HepG2 (cell line): ENCODE results near the gene JAK1. TPM values are rescaled to one million over a fixed set of nuclear protein-coding genes. Genes with fewer than 3 reads are reported as not detected.
A peak's percentile ranks its signal among the peaks of the same experiment; 100 is the strongest.

ENCODE experiments used
- ATAC-seq: fragments of 200-7000 bp; cut with Tn5 transposase; 3 replicates; pipeline ENCODE4 v1.9.1; 2020; ENCODE audit warnings: mild to moderate bottlenecking, moderate library complexity
- BruUV-seq: library from RNA; stranded (reverse); fragments of 400-500 nt; replicated peaks from 2 replicates; lab custom pipeline; 2021; lab: Mats Ljungman, UMichigan
- CTCF ChIA-PET: fragments of 300-600 bp; formaldehyde crosslinking; extraction: SDS; loops from one replicate; lab custom pipeline; 2021; ENCODE audit warnings: low total read pairs, inconsistent platforms, low intra/inter-chr PET ratio; lab: Yijun Ruan, JAX
- POLR2A ChIA-PET: fragments of 350-600 bp; sonication (Branson Sonifier 250); formaldehyde crosslinking; loops from one replicate; lab custom pipeline; 2020; ENCODE audit warnings: antibody characterized with exemption, inconsistent platforms; lab: Yijun Ruan, JAX
- DNase-seq: peaks from one replicate; pipeline ENCODE4 v3.0.0-alpha.2; 2015; ENCODE audit warnings: low spot score
- FAIRE-seq: peaks from 3 replicates; lab custom pipeline; 2011; peaks lifted over from hg19 to GRCh38; lab: Jason Lieb, UNC
- H2AFZ ChIP-seq: one replicate; pipeline ENCODE4 v1.6.1; 2011; ENCODE audit warnings: low read length, inconsistent platforms
- H3K27ac ChIP-seq: fragments of 300-600 bp; 3 replicates; pipeline ENCODE4 v1.8.0; 2011; ENCODE audit warnings: mixed run types, mild to moderate bottlenecking, mixed read lengths, low read length, inconsistent platforms; ENCODE audit not compliant: insufficient read depth; ENCODE audit errors: extremely low read length
- H3K27me3 ChIP-seq, 2 experiments: fragments of 200-600 bp in 1 of 2; 2 replicates in 1 of 2; 3 replicates in 1 of 2; pipeline versions ENCODE4 v1.6.0 to v1.8.0; 2011; ENCODE audit warnings: low read length in 2 of 2, mild to moderate bottlenecking in 2 of 2, moderate library complexity in 2 of 2, inconsistent platforms in 1 of 2; ENCODE audit not compliant: insufficient read depth in 2 of 2, control insufficient read depth in 1 of 2
- H3K36me3 ChIP-seq, 2 experiments: fragments of 200-600 bp in 1 of 2; replicated peaks in 1 of 2; 2 replicates in 1 of 2; 3 replicates in 1 of 2; pipeline versions ENCODE4 v1.5.1 to v1.8.0; 2011; ENCODE audit warnings: low read length in 2 of 2, inconsistent platforms in 1 of 2; ENCODE audit not compliant: insufficient read depth in 2 of 2, control insufficient read depth in 1 of 2
- H3K4me1 ChIP-seq: 2 replicates; pipeline ENCODE4 v1.5.1; 2012; ENCODE audit warnings: low read length, inconsistent platforms; ENCODE audit not compliant: insufficient read depth
- H3K4me2 ChIP-seq: 2 replicates; pipeline ENCODE4 v1.6.0; 2011; ENCODE audit warnings: low read depth, low read length, inconsistent platforms
- H3K4me3 ChIP-seq, 3 experiments: fragments of 200-600 bp in 1 of 3; sonication (generic), shearing (Covaris generic) in 1 of 3; replicated peaks in 1 of 3; 2 replicates each; pipeline ENCODE4 v1.5.1; 2011 to 2016; ENCODE audit warnings: low read length in 3 of 3, inconsistent platforms in 2 of 3, low read depth in 2 of 3, mild to moderate bottlenecking in 2 of 3, control low read depth in 1 of 3, mixed read lengths in 1 of 3; ENCODE audit not compliant: insufficient read depth in 1 of 3
- H3K79me2 ChIP-seq: one replicate; pipeline ENCODE4 v1.6.1; 2011; ENCODE audit warnings: low read length, inconsistent platforms; ENCODE audit not compliant: insufficient read depth
- H3K9ac ChIP-seq: 2 replicates; pipeline ENCODE4 v1.6.0; 2011; ENCODE audit warnings: mild to moderate bottlenecking, low read depth, low read length, inconsistent platforms; ENCODE audit not compliant: insufficient read depth
- H3K9me3 ChIP-seq: 2 replicates; pipeline ENCODE4 v1.5.1; 2012; ENCODE audit warnings: mild to moderate bottlenecking, low read length
- H4K20me1 ChIP-seq: 2 replicates; pipeline ENCODE4 v1.6.0; 2011; ENCODE audit warnings: inconsistent platforms, mild to moderate bottlenecking, low read length, moderate library complexity; ENCODE audit not compliant: insufficient read depth
- SP2 ChIP-seq: sonication (generic); formaldehyde crosslinking; IDR thresholded peaks from 2 replicates; pipeline ENCODE4 v1.5.1; 2020; ENCODE audit warnings: mild to moderate bottlenecking, missing genetic modification reagents
- ZBTB38 ChIP-seq: sonication (generic); formaldehyde crosslinking; IDR thresholded peaks from 2 replicates; pipeline ENCODE4 v1.5.1; 2020; ENCODE audit warnings: mild to moderate bottlenecking, missing genetic modification reagents
- ZMYM4 ChIP-seq: sonication (generic); formaldehyde crosslinking; IDR thresholded peaks from 2 replicates; pipeline ENCODE4 v1.8.1; 2023; ENCODE audit warnings: mild to moderate bottlenecking, missing genetic modification reagents
- ZNF510 ChIP-seq: sonication (generic); formaldehyde crosslinking; IDR thresholded peaks from 2 replicates; pipeline ENCODE4 v1.4.0; 2020; ENCODE audit warnings: low read depth, mild to moderate bottlenecking, missing genetic modification reagents
- WGBS: methylation state at CpG from one replicate; pipeline ENCODE4 v1.1.6; 2017; ENCODE audit warnings: low lambda C conversion rate; 5-methylcytosine and 5-hydroxymethylcytosine counted together
- in situ Hi-C: cut with HindIII; loops from 2 replicates; pipeline ENCODE4 v1.10.0; 2017; ENCODE audit warnings: low pct_unique_long_range_greater_than_20kb; ENCODE audit not compliant: extremely low pct_ligation_motif_present
- intact Hi-C: fragments of 100-400 bp; cut with micrococcal nuclease; formaldehyde crosslinking; loops from one replicate; pipeline ENCODE4 v1.10.0; 2022; ENCODE audit not compliant: unreplicated experiment
- polyA plus RNA-seq, 8 experiments: library from polyadenylated mRNA; depleted of rRNA in 3 of 8; stranded (reverse) in 7 of 8; unstranded in 1 of 8; fragments of >200 nt; fragmentation: Illumina TruSeq in 4 of 8; extraction: Trizol in 4 of 8; gene quantifications; 2 replicates each; pipeline versions ENCODE4 v1.2.1 to v1.2.3, GENCODE V29; 2011 to 2016; ENCODE audit warnings: low read depth in 4 of 8, missing spikeins in 1 of 8, mixed read lengths in 1 of 8; ENCODE audit not compliant: insufficient read depth in 1 of 8
- total RNA-seq, 5 experiments: library from RNA; depleted of rRNA; stranded (reverse); fragments of >200 nt; fragmentation: Illumina TruSeq; extraction: Trizol; gene quantifications; 2 replicates each; pipeline ENCODE4 v1.2.3, GENCODE V29; 2016; ENCODE audit warnings: low read depth in 1 of 5
- TF ChIP-seq, protein P1 (sequence below): sonication (generic); formaldehyde crosslinking; IDR thresholded peaks from 2 replicates; pipeline ENCODE4 v1.4.0; 2020; ENCODE audit warnings: missing genetic modification reagents

JAK1 gene
- total and polyA plus RNA-seq, 2 of the 13 experiments (the other 11 are each of a cell fraction or from before 2014, with no cell fraction given) = 23.9 to 42.4 TPM

DNA sequence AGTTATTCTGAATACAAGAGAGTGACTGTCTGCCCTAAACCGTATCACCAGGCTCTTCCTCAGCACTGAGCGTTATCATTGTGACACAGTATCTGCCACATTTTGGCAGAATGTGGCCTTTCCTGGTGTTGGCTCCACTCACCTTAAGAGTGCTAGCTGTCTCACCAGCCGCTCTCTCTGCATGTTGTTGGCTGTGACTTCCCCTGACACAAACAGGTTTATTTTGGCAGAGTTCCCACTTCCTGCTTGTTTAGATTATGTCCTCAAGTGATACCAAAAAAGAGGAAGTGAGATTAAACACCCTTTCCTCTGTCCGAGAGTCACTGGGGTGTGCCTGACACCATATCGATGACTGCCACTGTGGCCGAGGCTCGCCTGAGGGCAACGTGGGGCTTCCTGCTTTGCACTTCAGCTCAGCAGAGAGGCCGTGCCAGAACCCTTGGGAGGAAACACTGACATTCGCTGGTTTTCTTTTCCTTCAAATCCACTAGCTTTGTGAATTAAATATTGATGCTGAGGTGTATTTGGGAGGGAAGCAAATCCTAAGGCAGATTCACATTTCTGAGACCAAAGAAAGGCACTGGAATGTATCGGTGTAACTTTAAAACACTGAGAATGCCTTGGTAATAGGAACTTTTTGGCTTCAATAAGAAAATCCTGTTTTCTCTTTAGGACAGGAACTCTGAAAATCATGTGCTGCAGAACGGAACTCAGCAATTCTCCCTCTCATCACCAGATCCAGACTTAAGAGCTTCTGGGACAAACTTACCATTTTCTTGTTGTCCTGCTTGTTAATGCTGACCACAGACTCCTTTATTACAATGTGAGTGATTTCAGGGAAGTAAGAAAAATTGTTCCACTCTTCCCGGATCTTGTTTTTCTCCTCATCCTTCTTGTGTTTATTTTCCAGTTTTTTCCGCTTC is 102.1 kb downstream of the JAK1 start:
- DNase-seq (no peak), ATAC-seq (no peak; the same call in 2 of the 3 replicates)
- no peak overlapping the region for H3K4me2 ChIP-seq

More for the DNA sequence above, 102.1 kb downstream of the JAK1 start:
- Histone ChIP-seq H3K9ac (no peak overlapping the region), H4K20me1 (no peaks in the 10 kb centered on the region), H3K36me3 (peaks cover 11 to 60% of the 10 kb centered on the region in 2 experiments), H3K4me3 (no peak overlapping the region), H3K27me3 (no peaks in the 10 kb centered on the region), H3K79me2 (no peaks in the 10 kb centered on the region), H3K9me3 (no peaks in the 10 kb centered on the region), H3K27ac (no peak overlapping the region), H2AFZ (no peak overlapping the region), H3K4me1 (0 out of 2 replicates have a peak, but pooled peaks cover 4% of the 10 kb centered on the region)
- POLR2A ChIA-PET = no interaction called here
- WGBS = 94% methylated on average over 14 of the region's 14 CpGs
- no peak for FAIRE-seq
- CTCF ChIA-PET = no interaction called here
- in situ Hi-C loops = no loop called here
- TF ChIP-seq, protein P1, sequence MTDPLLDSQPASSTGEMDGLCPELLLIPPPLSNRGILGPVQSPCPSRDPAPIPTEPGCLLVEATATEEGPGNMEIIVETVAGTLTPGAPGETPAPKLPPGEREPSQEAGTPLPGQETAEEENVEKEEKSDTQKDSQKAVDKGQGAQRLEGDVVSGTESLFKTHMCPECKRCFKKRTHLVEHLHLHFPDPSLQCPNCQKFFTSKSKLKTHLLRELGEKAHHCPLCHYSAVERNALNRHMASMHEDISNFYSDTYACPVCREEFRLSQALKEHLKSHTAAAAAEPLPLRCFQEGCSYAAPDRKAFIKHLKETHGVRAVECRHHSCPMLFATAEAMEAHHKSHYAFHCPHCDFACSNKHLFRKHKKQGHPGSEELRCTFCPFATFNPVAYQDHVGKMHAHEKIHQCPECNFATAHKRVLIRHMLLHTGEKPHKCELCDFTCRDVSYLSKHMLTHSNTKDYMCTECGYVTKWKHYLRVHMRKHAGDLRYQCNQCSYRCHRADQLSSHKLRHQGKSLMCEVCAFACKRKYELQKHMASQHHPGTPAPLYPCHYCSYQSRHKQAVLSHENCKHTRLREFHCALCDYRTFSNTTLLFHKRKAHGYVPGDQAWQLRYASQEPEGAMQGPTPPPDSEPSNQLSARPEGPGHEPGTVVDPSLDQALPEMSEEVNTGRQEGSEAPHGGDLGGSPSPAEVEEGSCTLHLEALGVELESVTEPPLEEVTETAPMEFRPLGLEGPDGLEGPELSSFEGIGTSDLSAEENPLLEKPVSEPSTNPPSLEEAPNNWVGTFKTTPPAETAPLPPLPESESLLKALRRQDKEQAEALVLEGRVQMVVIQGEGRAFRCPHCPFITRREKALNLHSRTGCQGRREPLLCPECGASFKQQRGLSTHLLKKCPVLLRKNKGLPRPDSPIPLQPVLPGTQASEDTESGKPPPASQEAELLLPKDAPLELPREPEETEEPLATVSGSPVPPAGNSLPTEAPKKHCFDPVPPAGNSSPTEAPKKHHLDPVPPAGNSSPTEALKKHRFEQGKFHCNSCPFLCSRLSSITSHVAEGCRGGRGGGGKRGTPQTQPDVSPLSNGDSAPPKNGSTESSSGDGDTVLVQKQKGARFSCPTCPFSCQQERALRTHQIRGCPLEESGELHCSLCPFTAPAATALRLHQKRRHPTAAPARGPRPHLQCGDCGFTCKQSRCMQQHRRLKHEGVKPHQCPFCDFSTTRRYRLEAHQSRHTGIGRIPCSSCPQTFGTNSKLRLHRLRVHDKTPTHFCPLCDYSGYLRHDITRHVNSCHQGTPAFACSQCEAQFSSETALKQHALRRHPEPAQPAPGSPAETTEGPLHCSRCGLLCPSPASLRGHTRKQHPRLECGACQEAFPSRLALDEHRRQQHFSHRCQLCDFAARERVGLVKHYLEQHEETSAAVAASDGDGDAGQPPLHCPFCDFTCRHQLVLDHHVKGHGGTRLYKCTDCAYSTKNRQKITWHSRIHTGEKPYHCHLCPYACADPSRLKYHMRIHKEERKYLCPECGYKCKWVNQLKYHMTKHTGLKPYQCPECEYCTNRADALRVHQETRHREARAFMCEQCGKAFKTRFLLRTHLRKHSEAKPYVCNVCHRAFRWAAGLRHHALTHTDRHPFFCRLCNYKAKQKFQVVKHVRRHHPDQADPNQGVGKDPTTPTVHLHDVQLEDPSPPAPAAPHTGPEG (CRISPR knock-in tag) = no peak
- TF ChIP-seq ZNF510 = no peak
- TF ChIP-seq ZBTB38 (CRISPR knock-in tag) = 0 out of 2 replicates have a peak, but pooled peaks have one; percentile 38
- no peak for TF ChIP-seq SP2 (CRISPR knock-in tag)
- no peak for TF ChIP-seq ZMYM4
- BruUV-seq = TSS peak; percentile 24
- intact Hi-C loops = loop anchor here (5.0 kb wide), 2 partner anchors 103 to 178 kb away; partner anchors contain the start of gene JAK1
